Bronchial epithelial cell (primary cell): Measurements from ENCODE around the gene NDUFA3. TPM values are rescaled to one million over a fixed set of nuclear protein-coding genes. Genes with fewer than 3 reads are reported as not detected.

Source experiments
- DNase-seq: peaks from one replicate; pipeline ENCODE4 v3.0.0-alpha.2; 2010; ENCODE audit warnings: low read depth
- FAIRE-seq: peaks from 2 replicates; lab custom pipeline; 2011; peaks lifted over from hg19 to GRCh38; lab: Jason Lieb, UNC
- H3K27me3 ChIP-seq: 2 replicates; pipeline ENCODE4 v1.5.1; 2011; ENCODE audit warnings: low read length; ENCODE audit not compliant: control insufficient read depth, insufficient read depth
- H3K36me3 ChIP-seq: 2 replicates; pipeline ENCODE4 v1.5.1; 2011; ENCODE audit warnings: low read length; ENCODE audit not compliant: control insufficient read depth, insufficient read depth
- H3K4me3 ChIP-seq: 2 replicates; pipeline ENCODE4 v1.5.1; 2011; ENCODE audit warnings: mild to moderate bottlenecking, low read depth, low read length, control low read depth
- total RNA-seq: library from RNA; depleted of rRNA; stranded (reverse); fragments of >200 nt; gene quantifications from 2 replicates; pipeline ENCODE4 v1.2.1, GENCODE V29; 2014
- TF ChIP-seq, protein P1 (sequence below): IDR thresholded peaks from 2 replicates; pipeline ENCODE4 v1.5.1; 2011; ENCODE audit warnings: mild to moderate bottlenecking, moderate library complexity, low read length, control low read depth, inconsistent platforms; ENCODE audit not compliant: insufficient read depth, severe bottlenecking

The NDUFA3 gene
- total RNA-seq, 1 donor from 2014 or later, result 6.1 TPM

DNA sequence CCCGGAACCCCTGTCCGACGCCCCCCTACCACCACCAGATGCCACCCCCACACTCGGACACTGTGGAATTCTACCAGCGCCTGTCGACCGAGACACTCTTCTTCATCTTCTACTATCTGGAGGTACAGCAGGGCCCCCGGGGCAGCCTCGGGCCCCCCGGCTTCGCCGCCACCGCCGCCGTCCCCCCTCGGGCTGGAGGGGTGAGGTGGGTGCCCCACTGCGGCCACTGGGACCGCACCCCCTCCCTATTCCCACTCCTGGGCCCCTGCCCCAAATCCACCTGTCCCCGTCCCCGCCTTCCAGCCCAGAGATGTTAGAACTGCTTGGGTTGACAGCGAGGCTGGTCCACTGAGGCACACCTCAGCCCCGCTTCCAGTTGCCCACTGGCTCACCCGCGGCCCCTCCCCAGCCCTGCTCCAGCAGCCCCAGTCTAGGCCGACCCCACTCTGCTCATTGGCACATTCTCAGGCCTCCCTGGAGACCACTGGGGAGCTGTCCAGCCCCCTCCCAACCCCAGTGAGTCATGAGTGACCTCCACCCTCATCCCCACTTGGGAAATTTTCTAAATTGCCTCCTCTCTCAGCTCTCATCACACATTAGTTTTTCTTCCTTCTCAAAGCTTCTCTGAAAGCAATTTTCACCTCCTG, 50.3 kb downstream of the NDUFA3 start:
- no peak overlapping the region for H3K4me3 ChIP-seq
- DNase-seq, result no peak
- TF ChIP-seq, protein P1, sequence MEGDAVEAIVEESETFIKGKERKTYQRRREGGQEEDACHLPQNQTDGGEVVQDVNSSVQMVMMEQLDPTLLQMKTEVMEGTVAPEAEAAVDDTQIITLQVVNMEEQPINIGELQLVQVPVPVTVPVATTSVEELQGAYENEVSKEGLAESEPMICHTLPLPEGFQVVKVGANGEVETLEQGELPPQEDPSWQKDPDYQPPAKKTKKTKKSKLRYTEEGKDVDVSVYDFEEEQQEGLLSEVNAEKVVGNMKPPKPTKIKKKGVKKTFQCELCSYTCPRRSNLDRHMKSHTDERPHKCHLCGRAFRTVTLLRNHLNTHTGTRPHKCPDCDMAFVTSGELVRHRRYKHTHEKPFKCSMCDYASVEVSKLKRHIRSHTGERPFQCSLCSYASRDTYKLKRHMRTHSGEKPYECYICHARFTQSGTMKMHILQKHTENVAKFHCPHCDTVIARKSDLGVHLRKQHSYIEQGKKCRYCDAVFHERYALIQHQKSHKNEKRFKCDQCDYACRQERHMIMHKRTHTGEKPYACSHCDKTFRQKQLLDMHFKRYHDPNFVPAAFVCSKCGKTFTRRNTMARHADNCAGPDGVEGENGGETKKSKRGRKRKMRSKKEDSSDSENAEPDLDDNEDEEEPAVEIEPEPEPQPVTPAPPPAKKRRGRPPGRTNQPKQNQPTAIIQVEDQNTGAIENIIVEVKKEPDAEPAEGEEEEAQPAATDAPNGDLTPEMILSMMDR, result no peak
- no peaks in the 10 kb centered on the region for H3K27me3 ChIP-seq
- H3K36me3 ChIP-seq, result peaks cover 58% of the 10 kb centered on the region
- no peak for FAIRE-seq

DNA sequence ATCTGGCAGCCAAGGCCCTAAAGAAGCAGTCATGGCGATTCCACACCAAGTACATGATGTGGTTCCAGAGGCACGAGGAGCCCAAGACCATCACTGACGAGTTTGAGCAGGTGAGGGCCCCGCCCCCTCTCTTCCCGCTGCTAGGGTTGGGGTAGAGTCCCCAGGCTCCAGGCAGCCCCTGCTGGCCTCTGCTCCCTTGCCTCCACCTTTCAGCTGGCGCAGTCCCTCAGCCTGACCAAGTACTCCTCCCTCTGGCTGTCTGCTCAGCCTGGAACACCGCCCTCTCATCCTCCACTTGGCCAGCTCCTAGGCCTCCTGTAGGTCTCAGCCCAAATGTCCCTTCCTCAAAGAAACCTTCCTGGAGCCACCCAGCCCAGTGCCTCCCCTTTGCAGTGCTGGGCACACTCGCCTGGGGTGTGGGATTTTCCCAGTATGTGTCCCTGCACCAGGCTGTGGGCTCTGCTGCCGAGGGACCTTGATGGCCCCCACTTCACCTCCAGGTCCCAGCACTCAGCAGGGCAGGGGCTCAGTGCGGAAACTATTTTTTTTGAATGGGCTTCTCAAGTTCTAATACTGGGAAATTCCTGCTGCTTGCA, 51.2 kb downstream of the NDUFA3 start:
- H3K27me3 ChIP-seq, result no peaks in the 10 kb centered on the region
- H3K36me3 ChIP-seq, result peaks cover 56% of the 10 kb centered on the region
- no peak for DNase-seq
- TF ChIP-seq, protein P1, result no peak
- no peak for FAIRE-seq
- H3K4me3 ChIP-seq, result no peak overlapping the region

DNA sequence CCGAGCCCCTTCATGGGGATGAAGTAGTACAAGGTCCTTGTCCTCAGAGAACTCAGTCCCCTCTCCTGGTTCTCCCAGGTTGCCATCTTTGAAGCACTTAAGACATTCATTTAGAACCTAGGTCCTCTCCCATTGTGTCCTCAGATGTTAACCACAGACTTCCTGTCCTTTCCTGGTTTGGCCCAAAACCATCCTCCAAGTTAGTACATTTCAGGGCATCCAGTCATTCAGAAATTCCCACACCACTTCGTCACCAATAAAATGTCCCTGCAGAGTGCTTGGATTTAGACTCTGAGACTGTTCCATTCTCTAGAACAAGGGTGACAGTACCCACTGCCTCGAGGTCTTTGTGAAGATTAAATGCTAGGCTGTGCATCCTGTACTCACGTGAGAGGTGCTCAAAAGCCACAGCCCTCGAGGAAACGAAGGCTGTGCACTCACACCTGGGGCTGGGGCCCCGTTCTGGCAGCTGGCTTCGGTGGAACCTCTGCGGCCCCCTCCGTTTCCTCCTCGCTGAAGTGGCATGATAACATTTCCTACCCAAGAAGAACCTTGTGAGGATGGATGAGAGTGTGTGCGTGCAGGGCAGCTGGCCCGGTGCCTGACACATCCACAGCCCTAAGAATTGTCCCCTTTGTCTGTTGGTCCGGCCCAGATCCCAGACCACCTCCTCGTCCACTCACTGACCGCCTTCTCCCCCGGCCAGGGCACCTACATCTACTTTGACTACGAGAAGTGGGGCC, 52.1 kb downstream of the NDUFA3 start:
- Histone ChIP-seq H3K36me3 (peaks cover 47% of the 10 kb centered on the region), H3K4me3 (no peak overlapping the region), H3K27me3 (no peaks in the 10 kb centered on the region)
- TF ChIP-seq, protein P1, result no peak
- FAIRE-seq (no peak), DNase-seq (no peak)

DNA sequence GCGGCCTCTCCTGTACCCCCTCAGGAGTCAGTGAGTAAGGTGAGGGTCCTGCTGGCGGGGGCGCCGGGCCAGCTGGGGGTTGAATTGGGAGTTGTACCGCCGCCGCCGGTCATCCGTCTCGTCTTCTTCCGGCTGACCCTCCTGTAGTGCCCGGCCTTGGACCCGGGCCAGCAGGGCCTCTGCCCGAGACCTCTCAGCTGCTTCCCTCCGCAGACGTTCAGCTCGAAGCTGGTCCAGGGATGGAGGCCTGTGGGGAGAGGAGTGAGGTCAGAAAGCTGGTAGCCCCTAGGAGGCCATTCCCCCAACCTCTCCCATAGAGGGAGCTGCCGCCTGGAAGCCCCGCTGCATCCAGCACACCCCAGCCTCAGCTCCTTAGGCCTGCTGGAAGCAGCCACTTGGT, 53.0 kb downstream of the NDUFA3 start:
- H3K27me3 ChIP-seq, result no peaks in the 10 kb centered on the region
- FAIRE-seq (no peak), DNase-seq (no peak)
- peaks cover 43% of the 10 kb centered on the region for H3K36me3 ChIP-seq
- TF ChIP-seq, protein P1, result no peak
- no peak overlapping the region for H3K4me3 ChIP-seq

DNA sequence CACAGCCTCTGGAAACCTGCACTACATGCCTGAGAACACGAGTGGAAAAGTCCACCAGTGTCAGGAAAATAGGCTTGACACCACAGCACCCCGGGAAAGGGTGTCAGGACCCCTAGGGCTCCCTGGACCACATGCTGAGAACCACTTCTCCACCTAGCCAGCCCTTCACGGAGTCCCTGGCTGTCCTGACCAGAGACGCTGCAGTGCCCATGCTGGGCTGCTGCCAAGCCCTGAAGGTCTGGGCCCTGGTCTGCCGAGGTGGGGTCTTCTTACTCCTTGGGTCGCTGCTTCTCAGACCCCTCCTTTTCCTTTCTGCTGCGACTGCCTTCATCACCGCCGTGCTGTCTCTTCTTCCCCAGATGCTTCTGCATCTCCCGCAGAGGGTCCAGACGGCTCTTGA, 53.8 kb downstream of the NDUFA3 start:
- peaks cover 40% of the 10 kb centered on the region for H3K36me3 ChIP-seq
- DNase-seq (no peak), FAIRE-seq (no peak)
- H3K27me3 ChIP-seq, result no peaks in the 10 kb centered on the region
- TF ChIP-seq, protein P1, result no peak
- H3K4me3 ChIP-seq, result no peak overlapping the region
